ENCODE results near the gene FTSJ1.

GRCh38 chrX:48520976-48521352, 45.0 kb downstream of the FTSJ1 start:
- TF ChIP-seq, protein P1, sequence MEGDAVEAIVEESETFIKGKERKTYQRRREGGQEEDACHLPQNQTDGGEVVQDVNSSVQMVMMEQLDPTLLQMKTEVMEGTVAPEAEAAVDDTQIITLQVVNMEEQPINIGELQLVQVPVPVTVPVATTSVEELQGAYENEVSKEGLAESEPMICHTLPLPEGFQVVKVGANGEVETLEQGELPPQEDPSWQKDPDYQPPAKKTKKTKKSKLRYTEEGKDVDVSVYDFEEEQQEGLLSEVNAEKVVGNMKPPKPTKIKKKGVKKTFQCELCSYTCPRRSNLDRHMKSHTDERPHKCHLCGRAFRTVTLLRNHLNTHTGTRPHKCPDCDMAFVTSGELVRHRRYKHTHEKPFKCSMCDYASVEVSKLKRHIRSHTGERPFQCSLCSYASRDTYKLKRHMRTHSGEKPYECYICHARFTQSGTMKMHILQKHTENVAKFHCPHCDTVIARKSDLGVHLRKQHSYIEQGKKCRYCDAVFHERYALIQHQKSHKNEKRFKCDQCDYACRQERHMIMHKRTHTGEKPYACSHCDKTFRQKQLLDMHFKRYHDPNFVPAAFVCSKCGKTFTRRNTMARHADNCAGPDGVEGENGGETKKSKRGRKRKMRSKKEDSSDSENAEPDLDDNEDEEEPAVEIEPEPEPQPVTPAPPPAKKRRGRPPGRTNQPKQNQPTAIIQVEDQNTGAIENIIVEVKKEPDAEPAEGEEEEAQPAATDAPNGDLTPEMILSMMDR (IDR thresholded peaks at IDR 0.05): no peak
- TF ChIP-seq POLR2A (IDR thresholded peaks at IDR 0.05): no peak
